Adrenal gland (tissue), 5 donors: ENCODE results near the gene COL26A1.

ENCODE experiments used
- CTCF ChIP-seq, 6 experiments: fragments of 450-650 bp in 4 of 6; fragments of 200-600 bp in 2 of 6; sonication (generic) in 1 of 6; IDR thresholded peaks; 1 replicate in 5 of 6; 2 replicates in 1 of 6; pipeline versions ENCODE4 v1.5.1 to v1.8.0; 2016 to 2021; ENCODE audit warnings: antibody characterized with exemption in 6 of 6, mild to moderate bottlenecking in 2 of 6, moderate library complexity in 1 of 6
- POLR2A ChIP-seq, 2 donors: fragments of 450-650 bp; IDR thresholded peaks; one replicate each; pipeline ENCODE4 v1.6.1; 2017; ENCODE audit warnings: antibody characterized with exemption in 2 of 2, mild to moderate bottlenecking in 2 of 2, moderate library complexity in 1 of 2
- donor health status: DM: no; HTN: no; CAD: no.

GRCh38 chr7:101510297-101510696 lies 147.6 kb downstream of the COL26A1 start:
- TF ChIP-seq CTCF (IDR thresholded peaks at IDR 0.05) (no peak), POLR2A (IDR thresholded peaks at IDR 0.05) (no peak)
